ENCODE measurements around the gene PPP3CA. TPM values are rescaled to one million over a fixed set of nuclear protein-coding genes. Genes with fewer than 3 reads are reported as not detected.

The PPP3CA gene
- total RNA-seq, 2 experiments from 2014 or later = 24.6 to 25.9 TPM

DNA sequence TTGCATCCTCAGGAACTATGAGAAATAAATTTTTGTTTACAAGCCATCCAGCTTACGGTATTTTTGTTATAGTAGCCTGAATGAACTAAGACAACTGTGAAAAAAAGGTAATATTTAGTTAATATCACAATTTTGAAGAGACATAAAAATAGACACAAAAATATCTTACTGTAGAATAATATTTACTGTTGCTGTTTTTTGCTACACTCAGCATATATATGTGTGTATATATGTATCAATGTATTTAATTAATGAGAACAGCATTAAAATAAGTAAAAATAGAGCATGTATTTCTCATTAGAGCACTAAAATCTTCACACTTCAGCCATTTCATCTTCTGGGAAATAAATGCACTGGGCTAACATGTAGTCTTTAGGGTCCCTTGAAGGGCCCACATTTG lies 24.6 kb downstream of the PPP3CA start:
- CTCF ChIA-PET = no interaction called here
- Mint-ChIP-seq H3K27ac (no peak overlapping the region), H3K27me3 (peaks cover 13% of the 10 kb centered on the region), H3K4me3 (no peak overlapping the region), H3K36me3 (ENCODE audit: low read depth) (peaks cover 9% of the 10 kb centered on the region), H3K9me3 (no peaks in the 10 kb centered on the region), H3K4me1 (peaks cover 20% of the 10 kb centered on the region)
- POLR2A ChIA-PET = no interaction called here
- no peak for DNase-seq

DNA sequence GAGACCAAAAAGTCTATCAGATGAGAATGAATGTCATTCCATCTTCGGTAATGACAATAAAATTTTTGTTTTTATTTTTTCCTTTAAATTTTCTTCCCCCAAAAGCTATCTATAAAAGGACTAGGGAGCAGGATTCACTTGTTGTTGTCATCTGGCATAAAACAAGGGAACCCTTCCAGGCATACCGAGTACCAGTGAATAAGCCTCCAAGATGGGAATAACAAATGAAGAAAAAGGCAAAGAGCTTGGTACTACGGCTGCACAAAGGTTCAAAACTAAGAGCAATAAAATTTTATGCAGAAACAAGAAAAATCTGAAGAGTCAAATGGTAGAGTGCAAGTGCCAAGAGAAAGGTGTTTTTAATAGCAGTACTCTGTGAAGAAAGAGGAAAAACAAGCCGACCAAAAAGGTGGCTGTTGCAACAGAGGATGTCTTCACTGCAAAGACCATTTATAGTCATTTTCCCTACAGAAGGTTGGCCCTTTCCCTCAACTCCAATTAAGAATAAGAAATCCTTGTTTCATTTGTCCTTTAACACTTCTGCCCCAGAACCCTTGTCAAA lies 25.8 kb downstream of the PPP3CA start:
- Mint-ChIP-seq H3K9me3 (no peaks in the 10 kb centered on the region), H3K36me3 (ENCODE audit: low read depth) (peaks cover 4% of the 10 kb centered on the region), H3K4me1 (peaks cover 9% of the 10 kb centered on the region), H3K27me3 (peaks cover 12% of the 10 kb centered on the region), H3K27ac (no peak overlapping the region), H3K4me3 (no peak overlapping the region)
- ChIA-PET CTCF (interaction anchor here (0.6 kb wide), 2 partner anchors 7 to 99 kb away, joined by 3 to 5 read pairs; no protein-coding TSS in a partner anchor), POLR2A (no interaction called here)
- DNase-seq = no peak

DNA sequence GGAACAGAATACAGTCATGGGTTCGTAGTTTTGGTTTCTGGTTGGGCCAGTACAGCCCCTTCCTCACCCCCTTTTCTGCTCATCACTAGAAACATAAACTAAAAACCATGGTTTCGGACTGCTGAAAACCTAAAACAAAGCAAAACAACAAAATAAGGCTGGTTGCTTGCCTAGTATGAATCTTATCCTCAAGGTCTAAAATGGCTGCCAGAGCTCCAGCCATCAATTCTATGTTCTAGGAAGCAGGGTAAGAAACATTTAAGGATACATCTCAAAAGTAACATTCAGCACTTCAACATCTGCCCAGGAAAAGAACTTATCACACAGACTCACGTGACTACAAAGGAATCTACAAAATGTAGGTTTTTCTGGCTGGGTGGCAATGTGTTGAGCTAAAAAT lies 31.5 kb downstream of the PPP3CA start:
- DNase-seq = no peak
- H3K4me1 Mint-ChIP-seq = no peaks in the 10 kb centered on the region
- peaks cover 3% of the 10 kb centered on the region for H3K36me3 Mint-ChIP-seq (ENCODE audit: low read depth)
- H3K27me3 Mint-ChIP-seq = no peaks in the 10 kb centered on the region
- H3K27ac Mint-ChIP-seq = no peak overlapping the region
- ChIA-PET POLR2A (no interaction called here), CTCF (no interaction called here)
- no peak overlapping the region for H3K4me3 Mint-ChIP-seq
- H3K9me3 Mint-ChIP-seq = peaks cover 10% of the 10 kb centered on the region

DNA sequence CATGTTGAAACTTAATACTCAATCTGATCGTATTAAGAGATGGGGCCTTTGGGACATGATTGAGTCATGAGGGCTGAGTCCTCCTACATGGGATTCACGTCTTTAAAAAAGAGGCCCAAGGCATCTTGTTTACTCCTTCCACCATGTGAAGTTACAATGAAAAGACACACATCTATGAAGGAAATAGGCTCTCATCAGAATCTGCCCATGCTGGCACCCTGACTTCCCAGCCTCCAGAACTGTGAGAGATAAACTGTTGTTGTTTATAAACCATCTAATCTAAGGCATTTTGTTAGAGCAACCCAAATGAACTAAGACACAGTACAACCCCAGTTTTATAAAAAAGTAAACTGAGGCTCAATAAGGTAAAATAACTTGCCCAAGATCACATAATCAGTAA lies 32.3 kb downstream of the PPP3CA start:
- H3K27ac Mint-ChIP-seq = no peak overlapping the region
- H3K4me3 Mint-ChIP-seq = no peak overlapping the region
- H3K27me3 Mint-ChIP-seq = no peaks in the 10 kb centered on the region
- ChIA-PET POLR2A (no interaction called here), CTCF (no interaction called here)
- H3K9me3 Mint-ChIP-seq = peaks cover 10% of the 10 kb centered on the region
- peaks cover 3% of the 10 kb centered on the region for H3K36me3 Mint-ChIP-seq (ENCODE audit: low read depth)
- peaks cover 1% of the 10 kb centered on the region for H3K4me1 Mint-ChIP-seq
- DNase-seq = no peak

DNA sequence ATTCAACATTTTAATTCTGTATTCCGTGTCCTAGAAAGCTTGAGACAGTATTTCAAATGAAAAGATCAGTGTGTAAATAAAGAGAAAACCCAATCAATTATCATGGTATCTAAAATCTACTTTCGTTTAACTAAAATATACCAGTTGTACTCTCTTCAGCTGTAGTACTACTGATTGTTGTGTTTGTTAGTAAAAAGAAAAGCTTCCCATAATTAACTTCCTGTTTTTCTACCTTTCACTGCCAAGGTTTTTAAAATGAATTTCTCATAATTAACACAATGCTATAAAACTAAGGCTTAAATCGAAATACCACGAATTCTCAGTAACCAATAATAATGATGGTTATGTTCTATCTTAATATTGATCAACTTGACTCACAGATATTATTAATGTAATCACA lies 37.4 kb downstream of the PPP3CA start:
- no peak overlapping the region for H3K27ac Mint-ChIP-seq
- peaks cover 20% of the 10 kb centered on the region for H3K4me1 Mint-ChIP-seq
- H3K36me3 Mint-ChIP-seq (ENCODE audit: low read depth) = no peaks in the 10 kb centered on the region
- CTCF ChIA-PET = no interaction called here
- no peak overlapping the region for H3K4me3 Mint-ChIP-seq
- no peak for DNase-seq
- H3K27me3 Mint-ChIP-seq = no peaks in the 10 kb centered on the region
- POLR2A ChIA-PET = no interaction called here
- H3K9me3 Mint-ChIP-seq = no peaks in the 10 kb centered on the region

DNA sequence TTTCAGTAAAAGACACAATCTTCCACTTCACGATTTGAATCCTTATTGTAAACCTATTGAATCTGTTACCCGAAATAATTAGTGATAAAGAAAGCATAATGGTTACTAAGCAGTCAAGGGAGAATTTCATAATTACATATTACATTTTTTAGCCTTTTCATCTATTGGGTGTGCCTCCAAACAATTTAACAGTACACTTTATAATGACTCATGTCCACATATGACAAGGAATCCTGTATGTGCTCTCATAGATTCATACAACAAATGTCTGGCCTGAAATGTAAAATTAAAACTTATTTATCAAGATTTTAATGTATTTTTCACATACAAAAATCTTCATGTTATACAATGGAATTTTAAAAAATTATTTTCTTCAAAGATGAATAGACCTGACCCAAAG lies 39.4 kb downstream of the PPP3CA start:
- ChIA-PET CTCF (no interaction called here), POLR2A (no interaction called here)
- peaks cover 20% of the 10 kb centered on the region for H3K4me1 Mint-ChIP-seq
- no peaks in the 10 kb centered on the region for H3K9me3 Mint-ChIP-seq
- no peak overlapping the region for H3K27ac Mint-ChIP-seq
- no peaks in the 10 kb centered on the region for H3K36me3 Mint-ChIP-seq (ENCODE audit: low read depth)
- no peak for DNase-seq
- no peak overlapping the region for H3K4me3 Mint-ChIP-seq
- H3K27me3 Mint-ChIP-seq = no peaks in the 10 kb centered on the region

DNA sequence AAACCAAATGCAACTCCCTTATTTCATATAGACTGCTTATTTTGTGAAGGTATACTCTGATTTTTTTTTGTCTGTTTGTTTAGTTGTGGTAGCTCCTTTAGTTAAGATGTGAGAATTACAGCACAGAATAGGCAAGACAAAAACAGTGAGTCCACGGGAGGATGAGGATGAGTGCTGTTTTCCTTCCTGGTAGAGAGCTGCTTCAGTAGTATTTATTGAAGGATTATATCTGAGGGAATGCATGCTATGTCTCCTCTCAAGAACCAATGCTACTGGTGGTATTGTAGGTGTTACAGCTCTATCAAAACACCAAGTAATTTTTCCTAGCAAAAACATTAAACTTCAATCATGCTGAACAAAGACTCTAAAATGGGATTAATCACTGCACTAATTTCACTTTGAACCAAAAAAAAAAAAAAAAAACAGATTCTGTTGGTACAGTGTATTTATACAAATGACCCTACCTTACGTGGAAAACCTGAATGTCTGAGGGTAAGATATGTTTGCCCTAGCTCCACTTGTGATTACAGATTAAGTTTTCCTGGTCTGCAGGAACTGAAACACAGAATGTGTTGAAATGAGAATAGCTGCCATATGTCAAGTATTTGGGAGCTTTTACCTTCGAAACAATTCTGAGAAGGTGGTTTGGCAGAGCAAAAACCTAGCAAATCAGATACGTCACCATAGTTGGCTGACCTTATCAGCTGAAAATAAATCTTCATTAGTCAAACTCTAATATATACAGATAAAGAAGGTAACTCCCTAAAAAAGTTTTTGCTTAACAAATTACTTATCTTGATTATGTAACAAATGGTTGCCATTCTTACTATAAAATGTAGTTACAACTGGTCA lies 40.3 kb downstream of the PPP3CA start:
- H3K4me1 Mint-ChIP-seq = peaks cover 20% of the 10 kb centered on the region
- ChIA-PET CTCF (interaction anchor here (0.6 kb wide), 1 partner anchor 1304 kb away, joined by 4 read pairs; no protein-coding TSS in a partner anchor), POLR2A (no interaction called here)
- H3K27me3 Mint-ChIP-seq = no peaks in the 10 kb centered on the region
- H3K36me3 Mint-ChIP-seq (ENCODE audit: low read depth) = no peaks in the 10 kb centered on the region
- H3K9me3 Mint-ChIP-seq = no peaks in the 10 kb centered on the region
- H3K27ac Mint-ChIP-seq = no peak overlapping the region
- H3K4me3 Mint-ChIP-seq = no peak overlapping the region
- no peak for DNase-seq

DNA sequence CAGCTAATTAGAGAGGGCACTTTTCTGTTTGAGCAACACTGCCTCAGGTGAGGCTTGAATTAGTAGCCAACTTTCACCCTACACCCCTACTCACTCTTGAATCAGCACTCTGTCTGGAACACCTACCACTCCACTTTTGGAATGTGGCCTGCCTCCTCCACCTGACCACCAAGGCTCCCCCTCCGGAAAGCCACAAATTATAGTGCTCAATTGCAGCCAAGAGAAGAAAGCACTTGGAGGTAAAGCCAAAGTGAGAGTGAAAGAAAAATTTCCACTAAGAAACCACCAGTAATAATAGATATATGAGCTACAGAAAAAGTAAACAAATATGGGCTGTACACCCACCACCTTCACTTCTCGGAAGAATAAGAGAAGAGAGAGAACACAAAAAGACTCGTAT lies 41.1 kb downstream of the PPP3CA start:
- H3K4me1 Mint-ChIP-seq = peaks cover 20% of the 10 kb centered on the region
- no peaks in the 10 kb centered on the region for H3K27me3 Mint-ChIP-seq
- H3K36me3 Mint-ChIP-seq (ENCODE audit: low read depth) = no peaks in the 10 kb centered on the region
- CTCF ChIA-PET = no interaction called here
- H3K9me3 Mint-ChIP-seq = no peaks in the 10 kb centered on the region
- POLR2A ChIA-PET = no interaction called here
- no peak overlapping the region for H3K4me3 Mint-ChIP-seq
- no peak for DNase-seq
- no peak overlapping the region for H3K27ac Mint-ChIP-seq

DNA sequence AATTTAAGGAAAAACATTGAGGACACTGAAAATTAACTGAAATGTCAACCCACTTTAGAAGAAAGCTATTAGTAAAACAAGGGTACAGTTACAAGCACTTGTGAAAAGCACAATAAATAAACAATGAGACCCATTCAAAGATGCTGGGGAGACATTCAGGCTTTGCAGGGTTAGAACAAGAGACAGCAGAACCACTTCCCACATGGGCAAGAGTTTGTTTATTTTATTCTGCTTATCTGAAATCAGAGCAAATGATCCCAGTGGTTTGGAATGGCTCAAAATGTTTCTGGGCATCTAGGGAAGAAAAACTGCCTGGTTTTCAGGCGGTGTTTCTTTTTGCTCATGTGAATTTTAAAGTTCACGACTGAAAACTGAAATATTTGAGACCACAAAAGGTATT lies 42.4 kb downstream of the PPP3CA start:
- Mint-ChIP-seq H3K27me3 (no peaks in the 10 kb centered on the region), H3K9me3 (no peaks in the 10 kb centered on the region), H3K4me3 (no peak overlapping the region), H3K36me3 (ENCODE audit: low read depth) (no peaks in the 10 kb centered on the region), H3K4me1 (peaks cover 18% of the 10 kb centered on the region), H3K27ac (no peak overlapping the region)
- ChIA-PET CTCF (no interaction called here), POLR2A (no interaction called here)
- no peak for DNase-seq

DNA sequence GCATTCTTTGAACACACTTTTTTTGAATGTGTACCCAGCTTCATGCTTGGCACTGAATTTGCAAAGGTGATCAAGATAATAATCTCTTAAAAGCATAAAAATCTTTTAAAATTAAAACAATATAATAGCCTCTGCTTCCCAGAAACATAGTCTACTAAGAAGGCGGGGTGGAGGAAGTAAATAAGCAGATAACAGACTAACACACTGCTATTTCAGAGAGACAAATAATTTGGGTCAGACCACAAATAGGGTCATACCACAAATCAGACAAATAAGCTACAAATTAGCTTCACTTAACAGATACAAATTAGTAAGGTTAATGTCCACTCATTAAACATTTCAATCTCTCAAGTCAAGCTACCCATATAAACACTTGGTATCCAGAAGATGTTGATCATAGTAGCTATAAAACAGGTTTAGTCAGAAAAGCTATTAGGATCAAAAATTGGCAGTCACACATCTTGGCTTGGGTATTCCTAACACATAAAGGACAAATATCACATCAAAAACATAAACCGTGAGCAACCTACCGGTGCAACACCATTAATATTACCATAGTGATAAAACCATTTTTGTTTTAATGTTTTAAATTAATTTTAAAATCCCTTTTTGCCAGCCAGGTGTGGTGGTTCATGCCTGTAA lies 47.3 kb downstream of the PPP3CA start:
- POLR2A ChIA-PET = no interaction called here
- no peaks in the 10 kb centered on the region for H3K27me3 Mint-ChIP-seq

DNA sequence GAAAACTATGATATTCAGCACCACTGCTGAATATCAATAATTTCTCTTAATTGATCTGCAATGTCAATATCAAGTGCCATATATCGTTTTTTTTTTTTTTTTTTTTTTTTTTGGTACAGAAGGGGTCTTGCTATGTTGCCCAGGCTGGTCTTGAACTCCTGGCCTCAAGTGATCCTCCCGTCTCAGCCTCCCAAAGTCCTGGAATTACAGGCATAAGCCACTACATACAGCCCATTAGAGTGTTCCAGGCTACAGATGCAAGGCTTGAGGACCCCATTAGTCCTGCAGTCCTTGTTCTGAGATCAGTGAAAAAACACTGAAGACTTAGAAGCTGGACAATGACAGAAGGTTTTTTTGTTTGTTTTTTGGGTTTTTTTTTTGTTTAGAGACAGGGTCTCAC lies 48.3 kb downstream of the PPP3CA start:
- Mint-ChIP-seq H3K27me3 (no peaks in the 10 kb centered on the region), H3K36me3 (ENCODE audit: low read depth) (no peaks in the 10 kb centered on the region)

More for the DNA sequence above, 47.3 kb downstream of the PPP3CA start:
- DNase-seq = no peak
- Mint-ChIP-seq H3K27ac (no peak overlapping the region), H3K9me3 (no peaks in the 10 kb centered on the region), H3K4me1 (no peaks in the 10 kb centered on the region), H3K4me3 (no peak overlapping the region), H3K36me3 (ENCODE audit: low read depth) (no peaks in the 10 kb centered on the region)
- CTCF ChIA-PET = interaction anchor here (1.0 kb wide), 1 partner anchor 9 kb away, joined by 3 read pairs; no protein-coding TSS in a partner anchor

DNA sequence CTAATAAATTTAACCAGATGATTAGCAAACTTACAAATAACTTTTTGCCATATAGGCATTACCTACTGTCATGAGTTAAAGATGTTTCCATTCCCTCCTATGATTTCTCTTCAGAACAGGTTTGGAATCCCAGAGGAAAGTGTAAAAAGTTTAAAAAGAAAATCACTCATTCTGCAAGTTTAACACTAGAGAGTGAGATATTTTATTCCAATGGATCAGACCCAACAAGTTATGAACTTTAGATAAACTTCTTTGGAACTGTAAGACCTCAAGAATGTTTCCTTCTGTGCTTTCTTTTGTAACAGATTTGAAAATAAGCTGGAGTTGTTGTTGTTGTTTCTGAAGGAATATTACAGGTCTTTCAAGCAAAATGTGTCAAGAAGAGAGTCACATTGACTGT lies 51.6 kb downstream of the PPP3CA start:
- H3K36me3 Mint-ChIP-seq (ENCODE audit: low read depth) = no peaks in the 10 kb centered on the region
- no peak overlapping the region for H3K4me3 Mint-ChIP-seq
- no peaks in the 10 kb centered on the region for H3K27me3 Mint-ChIP-seq
- no peak overlapping the region for H3K27ac Mint-ChIP-seq
- CTCF ChIA-PET = no interaction called here
- H3K9me3 Mint-ChIP-seq = no peaks in the 10 kb centered on the region
- DNase-seq = no peak
- no peaks in the 10 kb centered on the region for H3K4me1 Mint-ChIP-seq
- POLR2A ChIA-PET = no interaction called here

More for the DNA sequence above, 48.3 kb downstream of the PPP3CA start:
- Mint-ChIP-seq H3K9me3 (no peaks in the 10 kb centered on the region), H3K27ac (no peak overlapping the region), H3K4me1 (no peaks in the 10 kb centered on the region), H3K4me3 (no peak overlapping the region)
- DNase-seq = no peak
- ChIA-PET CTCF (no interaction called here), POLR2A (no interaction called here)

DNA sequence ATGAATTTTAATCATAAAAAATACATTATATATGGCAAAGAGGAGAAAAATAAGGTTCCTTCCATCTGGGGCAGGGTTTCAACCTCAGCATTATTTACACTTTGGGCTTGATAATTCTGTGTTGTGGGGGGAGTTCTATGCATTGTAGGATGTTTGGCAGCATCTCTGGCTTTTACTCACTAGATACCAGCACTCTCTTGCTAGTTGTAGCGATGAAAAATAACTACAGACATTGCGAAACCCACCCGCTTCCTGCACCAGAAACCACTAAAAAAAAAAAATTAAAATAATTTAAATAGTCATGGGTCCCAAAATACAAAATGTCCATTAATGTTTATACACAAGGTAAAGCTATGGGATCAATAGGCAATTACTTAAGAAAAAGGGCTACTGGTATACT lies 52.7 kb downstream of the PPP3CA start:
- H3K4me3 Mint-ChIP-seq = no peak overlapping the region
- H3K27me3 Mint-ChIP-seq = no peaks in the 10 kb centered on the region
- ChIA-PET POLR2A (no interaction called here), CTCF (no interaction called here)
- no peaks in the 10 kb centered on the region for H3K9me3 Mint-ChIP-seq
- H3K4me1 Mint-ChIP-seq = no peaks in the 10 kb centered on the region
- DNase-seq = no peak
- H3K27ac Mint-ChIP-seq = no peak overlapping the region
- H3K36me3 Mint-ChIP-seq (ENCODE audit: low read depth) = no peaks in the 10 kb centered on the region
